Fibroblast of skin of left biceps (primary cell): ENCODE data around the gene MRPL12.

Source experiments
- DNase-seq, 2 experiments: peaks; one replicate each; pipeline ENCODE4 v3.0.0-alpha.2; 2013; ENCODE audit warnings: low read depth in 2 of 2

The MRPL12 gene

DNA sequence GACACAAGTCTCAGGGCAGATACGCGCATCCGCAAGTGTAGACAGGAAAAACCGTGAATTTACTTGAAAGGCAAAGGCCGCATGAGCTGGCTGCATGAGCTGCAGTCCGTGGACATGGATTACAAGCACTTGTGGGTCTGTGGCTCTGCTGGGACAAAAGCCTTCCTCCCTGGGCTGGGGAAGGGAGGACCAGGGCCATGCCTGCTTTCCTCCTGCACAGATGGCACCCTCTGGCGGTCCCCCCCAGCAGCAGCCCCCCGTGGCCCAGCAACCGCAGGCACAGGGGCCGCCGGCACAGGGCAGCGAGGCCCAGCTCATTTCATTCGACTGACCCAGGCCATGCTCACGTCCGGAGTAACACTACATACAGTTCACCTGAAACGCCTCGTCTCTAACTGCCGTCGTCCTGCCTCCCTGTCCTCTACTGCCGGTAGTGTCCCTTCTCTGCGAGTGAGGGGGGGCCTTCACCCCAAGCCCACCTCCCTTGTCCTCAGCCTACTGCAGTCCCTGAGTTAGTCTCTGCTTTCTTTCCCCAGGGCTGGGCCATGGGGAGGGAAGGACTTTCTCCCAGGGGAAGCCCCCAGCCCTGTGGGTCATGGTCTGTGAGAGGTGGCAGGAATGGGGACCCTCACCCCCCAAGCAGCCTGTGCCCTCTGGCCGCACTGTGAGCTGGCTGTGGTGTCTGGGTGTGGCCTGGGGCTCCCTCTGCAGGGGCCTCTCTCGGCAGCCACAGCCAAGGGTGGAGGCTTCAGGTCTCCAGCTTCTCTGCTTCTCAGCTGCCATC, 1.7 kb upstream of the MRPL12 start:
- no peak for DNase-seq

DNA sequence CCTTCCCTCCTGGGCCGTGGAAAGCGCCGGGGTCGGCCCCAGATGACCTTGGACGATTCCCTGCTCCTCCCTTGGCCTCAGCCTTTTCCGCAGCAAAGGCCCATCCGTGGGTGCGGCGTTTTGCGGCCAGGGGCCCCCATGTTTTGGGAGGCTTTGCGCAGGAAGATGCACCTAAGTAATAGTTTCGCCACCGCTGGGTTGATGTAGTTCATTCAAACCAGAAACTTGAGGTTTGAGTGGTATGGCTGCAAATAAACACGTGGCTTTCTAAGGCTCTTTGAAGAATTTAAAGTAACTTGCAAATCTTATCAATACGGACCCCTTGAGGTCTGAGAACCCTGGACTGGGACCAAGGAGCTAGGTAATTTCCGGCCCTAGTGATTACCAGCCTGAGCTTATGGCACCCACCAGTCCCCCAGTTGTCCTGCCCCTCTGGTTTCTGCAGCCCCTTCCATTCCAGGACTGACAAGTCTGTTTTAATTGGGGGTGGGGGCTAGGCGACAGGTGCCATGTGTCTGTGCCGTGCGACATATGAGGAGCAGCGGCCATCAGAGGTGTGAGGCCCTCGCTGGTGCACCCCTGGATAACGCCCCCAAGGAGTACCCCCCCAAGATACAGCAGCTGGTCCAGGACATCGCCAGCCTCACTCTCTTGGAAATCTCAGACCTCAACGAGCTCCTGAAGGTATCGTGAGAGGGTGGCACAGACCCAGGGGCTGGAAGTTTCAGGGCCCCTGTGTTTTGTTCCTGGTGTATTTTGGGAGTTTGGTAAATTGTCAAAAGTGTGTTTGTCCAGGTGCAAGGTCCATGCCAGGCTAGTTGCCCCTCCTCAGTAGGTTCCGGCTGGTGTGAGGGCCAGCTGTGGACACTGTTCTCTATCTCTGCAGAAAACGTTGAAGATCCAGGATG, 834 bp downstream of the MRPL12 start:
- DNase-seq, result no peak

DNA sequence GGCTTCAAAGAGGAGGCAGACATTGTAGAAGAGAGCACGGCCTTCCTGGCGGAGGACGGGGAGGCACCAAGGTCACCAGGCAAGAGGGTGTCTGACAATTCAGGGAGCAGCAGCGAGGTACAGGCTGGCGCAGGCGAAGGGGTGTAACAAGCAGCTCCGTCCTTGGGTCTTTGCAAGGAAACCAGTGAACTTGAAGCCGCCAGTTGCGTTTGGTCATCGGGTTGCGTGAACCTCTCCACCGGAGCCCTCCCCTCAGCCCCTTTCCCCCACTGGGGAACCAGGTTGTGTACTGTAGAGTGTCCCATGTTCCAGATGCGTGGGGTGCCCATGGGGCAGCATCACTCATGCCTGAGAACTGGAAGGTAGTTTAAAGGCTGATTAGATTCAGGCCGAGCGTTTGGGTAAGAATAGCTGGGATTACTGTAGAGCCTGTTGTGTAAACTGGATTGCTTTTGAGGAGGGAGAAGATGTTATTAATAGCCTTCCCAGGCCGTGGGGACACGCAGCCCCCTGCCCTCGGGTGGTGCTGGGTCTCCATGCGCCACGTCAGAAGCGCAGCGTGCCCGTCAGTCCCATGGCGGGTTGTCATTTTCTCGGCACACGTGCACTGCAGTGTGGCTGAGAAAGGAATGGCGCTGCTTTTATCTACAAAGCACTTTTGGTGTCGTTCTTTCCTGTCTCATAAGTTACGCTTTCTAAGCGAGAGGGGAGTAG, 2.5 kb downstream of the MRPL12 start:
- DNase-seq, result no peak

DNA sequence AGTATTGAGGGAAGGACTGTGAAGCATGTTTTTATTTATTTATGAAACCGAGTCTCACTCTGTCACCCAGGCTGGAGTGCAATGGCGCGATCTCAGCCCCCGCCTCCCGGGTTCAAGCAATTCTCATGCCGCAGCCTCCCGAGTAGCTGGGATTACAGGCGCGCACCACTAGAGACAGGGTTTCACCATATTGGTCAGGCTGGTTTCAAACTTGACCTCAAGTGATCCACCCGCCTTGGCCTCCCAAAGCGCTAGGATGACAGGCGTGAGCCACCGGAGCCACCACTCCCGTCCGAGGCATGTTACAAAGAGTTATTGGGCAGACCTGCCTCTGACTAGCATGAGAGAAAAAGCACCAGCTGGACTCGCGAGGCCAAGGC, 3.1 kb downstream of the MRPL12 start:
- no peak for DNase-seq

DNA sequence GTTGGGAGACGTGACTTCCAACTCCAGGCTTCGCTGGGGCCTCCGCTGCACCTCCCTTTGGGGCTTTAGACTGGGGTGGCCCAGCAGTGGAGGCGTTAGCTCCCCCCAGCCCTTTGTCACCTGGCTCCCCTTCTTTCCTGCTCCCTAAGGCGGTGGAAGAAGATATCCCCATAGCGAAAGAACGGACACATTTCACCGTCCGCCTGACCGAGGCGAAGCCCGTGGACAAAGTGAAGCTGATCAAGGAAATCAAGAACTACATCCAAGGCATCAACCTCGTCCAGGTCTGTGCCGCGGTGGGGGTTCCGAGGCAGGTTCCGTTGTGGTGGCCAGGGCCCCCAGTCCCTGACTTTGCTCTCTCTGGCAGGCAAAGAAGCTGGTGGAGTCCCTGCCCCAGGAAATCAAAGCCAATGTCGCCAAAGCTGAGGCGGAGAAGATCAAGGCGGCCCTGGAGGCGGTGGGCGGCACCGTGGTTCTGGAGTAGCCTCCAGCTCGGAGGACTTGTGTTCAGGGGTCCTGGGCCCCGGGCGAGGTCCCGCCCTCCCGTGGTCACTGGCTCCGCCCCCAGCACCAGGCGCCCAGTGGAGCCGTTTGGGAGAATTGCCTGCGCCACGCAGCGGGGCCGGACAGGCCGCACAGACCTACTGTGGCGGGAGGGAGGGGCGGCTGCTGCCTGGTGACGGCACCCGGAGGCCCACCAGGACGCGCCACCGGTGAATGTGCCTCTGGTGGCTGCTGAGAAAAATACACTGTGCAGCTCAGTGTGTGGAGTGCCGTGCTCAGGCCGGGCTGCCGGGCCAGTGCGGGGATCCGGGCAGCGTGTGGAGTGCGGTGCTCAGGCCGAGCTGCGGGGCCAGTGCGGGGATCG, 3.8 kb downstream of the MRPL12 start:
- DNase-seq, result no peak

DNA sequence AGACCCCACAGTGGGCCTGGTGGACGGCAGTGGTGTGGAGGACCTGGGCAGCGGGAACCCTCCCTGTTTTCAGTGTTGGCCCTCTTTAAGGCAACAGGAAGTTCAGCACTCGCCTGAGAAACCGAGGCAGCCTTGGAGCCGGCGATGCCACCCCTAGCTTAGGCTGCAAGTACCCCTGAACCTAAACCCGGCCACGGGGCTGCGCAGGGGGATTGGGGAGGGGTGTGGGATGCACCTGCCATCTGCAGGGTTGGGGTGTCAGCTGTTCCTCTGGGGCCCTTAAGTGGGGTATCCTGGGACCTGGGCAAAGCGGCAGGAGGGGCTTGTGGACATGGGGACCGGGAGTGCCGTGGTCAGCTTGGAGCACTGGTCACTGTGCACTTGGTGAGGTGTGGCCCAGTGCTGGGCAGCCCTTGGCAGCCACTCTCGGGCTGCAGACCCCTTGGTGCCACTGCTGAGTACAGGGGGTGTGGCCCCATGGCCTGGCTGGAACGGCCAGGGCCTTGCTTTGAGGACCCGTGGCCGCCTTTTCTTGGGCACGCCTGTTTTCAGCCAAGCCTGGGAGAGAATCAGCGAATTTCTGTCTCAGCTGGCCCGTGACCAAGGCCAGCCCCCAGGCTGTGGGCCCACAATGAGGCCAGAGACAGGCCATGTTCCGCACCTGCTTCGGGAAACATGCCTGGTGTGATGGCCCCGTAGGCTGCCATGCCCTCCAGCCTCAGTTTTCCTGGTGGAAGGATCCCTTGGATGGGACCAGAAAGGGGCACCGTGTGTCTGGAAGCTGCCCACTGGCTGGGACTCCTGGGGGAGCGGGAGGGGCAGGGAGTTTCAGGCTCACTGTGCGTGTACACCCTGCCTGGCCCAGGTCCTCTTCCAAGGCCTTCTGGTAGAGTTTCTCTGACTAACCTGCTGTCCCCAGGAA, 4.8 kb downstream of the MRPL12 start:
- DNase-seq, result no peak

DNA sequence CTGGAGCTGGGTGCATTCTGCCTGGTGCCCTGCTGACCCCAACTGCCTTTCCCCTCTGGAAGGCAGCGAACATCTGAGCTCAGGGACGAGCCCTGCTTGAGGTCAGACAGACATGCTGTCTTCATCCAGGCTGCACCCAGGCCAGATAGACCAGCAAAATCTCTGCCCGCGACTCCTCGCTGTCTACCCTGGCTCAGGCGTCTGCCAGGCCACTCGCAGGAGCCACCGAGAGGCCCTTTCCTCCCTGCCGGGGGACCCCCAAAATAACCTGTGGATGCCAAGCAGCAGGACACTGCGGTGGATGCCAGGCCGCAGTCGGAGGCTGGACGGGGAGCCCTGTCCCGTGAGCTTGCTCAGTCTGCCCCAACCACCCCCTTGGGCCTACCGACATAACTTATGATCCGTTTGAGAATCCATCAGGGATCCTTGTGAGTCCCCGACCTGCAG, 5.6 kb downstream of the MRPL12 start:
- DNase-seq, result no peak

DNA sequence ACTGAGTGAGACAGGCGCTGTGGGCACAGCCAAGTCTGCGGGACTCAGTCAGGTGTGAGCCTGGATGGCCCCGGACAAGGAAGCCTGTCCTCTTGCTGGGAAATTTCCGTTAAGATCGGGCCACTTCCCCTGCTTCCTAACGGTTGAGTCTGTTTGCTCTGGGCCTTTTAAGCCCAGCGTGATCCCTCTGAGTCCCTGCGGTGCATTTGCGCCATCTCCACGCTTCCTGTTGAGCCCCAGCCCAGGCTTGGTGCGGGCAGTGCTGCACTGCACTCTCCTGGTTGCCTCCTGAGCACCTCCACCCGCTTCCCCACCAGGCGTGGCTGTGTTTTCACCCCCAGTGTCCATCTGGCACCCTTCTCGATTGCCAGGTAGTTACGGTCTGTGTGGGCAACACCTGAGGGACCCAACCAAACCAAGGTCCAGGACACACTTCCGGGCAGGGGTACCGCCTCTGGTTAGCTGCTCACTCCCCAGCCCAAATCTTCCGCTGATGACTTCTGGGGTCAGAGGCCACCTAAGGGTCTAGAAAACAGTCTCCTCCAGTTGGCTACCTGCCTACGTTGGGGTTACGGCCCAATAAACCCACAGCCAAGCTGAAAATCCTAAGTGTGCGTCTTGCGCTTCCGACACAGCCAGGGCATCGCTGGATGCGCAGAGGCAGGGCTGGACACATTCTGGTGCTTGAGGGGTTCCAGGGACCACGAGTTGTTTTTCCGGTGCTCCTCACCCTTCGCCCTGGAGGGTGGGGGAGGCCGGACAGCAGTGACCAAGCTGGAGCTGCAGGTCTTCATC, 7.5 kb downstream of the MRPL12 start:
- no peak for DNase-seq

DNA sequence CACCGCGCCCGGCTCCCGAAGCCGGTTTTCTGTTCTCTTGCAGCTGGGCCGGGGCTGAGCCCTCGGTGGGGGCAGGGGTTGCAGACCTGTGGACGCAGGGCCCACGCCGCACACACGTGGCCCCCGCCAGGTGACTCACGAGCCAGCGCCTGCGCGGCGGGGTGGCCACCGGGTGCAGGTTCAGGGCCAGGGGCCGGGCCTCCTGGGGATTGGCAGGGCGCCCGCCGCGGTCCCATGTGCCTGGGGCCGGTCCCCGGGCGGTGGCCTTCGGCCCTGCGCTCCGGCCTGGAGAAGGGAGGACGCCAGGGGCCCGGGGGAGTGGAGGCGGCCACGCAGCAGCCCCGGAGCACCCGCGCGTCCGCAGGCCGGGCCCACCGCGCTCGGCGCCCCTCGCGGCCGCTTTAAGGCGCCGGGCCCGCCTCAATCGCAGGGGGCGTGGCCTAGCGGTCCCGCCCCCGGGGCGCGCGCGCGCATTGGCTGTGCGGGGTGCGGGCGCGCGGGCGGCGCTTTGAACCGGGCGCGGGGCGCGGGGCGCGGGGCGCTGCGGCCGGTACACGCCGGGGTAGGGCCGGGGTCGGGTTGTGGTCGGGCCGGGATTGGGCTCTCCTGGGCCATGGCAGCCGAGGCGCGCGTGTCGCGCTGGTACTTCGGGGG, 8.8 kb downstream of the MRPL12 start, which contains the start of gene SLC25A10:
Gene SLC25A10 (plus strand): TSS at position 471 of the 654 bp plus-strand sequence. CDS start 143 bp downstream, at position 614.
- DNase-seq, result peak in 1 of 2 experiments; percentile 33

DNA sequence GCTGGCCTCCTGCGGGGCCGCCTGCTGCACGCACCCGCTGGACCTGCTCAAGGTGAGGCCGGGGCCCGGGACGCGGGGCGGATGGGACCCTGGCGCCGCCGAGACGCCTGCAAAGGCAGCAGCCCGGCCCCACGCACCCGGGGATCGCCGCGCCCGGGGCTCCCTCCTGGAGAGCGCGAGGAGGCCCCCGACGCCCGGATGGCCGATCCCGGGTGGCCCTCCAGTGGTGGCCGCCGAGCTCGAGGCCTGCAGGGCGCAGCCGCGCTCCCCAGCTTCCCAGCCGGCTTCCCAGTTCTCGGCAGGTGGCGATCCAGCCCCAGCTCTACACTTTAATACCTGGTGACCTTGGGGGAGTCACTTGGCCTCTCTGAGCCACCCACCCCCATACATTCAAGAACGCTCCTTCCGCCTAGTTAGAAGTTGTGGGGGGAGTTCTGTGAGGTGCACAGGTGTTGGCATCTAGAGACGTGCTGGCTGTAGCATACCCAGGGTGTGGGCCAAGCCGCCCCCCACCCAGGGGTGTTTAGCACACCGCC, 9.4 kb downstream of the MRPL12 start:
- DNase-seq, result no peak

DNA sequence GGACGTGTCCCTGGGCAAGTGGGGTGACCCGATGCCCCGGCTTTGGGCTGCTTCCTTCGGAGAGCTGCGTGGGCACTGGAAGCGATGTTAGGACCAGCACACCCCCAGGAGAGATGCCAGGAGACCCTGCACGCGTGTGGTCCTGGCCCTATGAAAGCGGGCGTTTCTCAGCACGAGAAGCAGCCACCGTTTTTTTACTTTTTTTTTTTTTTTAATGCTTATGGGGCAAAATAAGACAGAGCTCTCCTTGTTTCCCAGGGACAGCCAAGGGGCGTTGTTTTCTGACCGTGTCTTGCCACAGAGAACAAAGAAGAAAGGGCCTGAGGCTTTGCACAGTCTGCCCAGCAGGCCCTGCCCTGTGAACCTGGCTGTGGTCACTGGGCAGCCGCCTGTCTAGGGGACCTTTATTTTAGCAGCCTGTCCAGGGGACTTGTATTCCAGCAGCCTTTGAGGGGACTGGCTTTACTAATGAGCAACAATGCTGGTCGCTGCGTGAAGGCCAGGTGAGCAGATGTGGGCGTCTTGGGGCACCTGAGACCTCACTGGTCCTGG, 9.9 kb downstream of the MRPL12 start:
- DNase-seq, result no peak

DNA sequence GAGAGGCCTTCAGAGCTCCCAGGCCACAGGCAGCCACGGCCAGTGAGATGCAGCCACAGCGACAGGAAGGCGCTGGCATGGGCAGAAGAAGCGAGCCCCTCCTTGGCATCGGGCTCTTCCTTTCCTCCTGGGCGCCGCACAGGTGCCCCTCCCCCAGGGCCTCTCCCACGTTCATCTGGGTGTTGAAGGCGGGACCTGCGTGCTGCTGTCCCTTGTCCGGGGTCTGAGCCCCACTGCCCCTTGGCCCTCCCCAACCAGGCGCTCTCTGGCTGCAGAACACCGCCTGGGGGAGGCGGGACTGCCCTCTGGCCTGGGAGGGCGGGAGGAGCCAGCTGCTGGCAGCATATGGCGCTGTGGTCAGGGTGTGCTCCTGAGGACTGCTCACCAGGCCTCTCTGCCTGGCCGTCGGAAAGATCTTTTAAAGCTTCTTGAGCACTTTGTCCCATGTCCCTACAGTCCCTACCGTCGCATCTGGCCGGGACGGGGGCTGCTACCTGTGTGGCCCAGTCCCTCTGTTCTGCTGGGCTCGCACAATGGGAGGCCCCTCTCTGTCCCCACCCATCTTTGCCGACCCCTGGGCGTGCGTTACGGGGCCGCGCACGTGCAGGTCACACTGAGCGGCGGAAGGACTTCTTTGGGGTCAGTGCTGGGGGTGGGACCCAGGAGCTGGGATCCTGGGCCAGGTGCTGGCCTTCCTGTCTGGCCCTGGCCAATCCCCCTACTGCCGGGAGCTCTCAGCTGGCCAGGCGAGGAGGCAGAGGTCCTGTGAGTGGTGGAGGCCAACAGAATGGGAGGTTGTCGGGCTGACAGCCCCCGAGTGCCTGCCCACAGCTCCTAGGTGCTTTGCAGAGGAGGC, 10.6 kb downstream of the MRPL12 start:
- DNase-seq, result no peak

DNA sequence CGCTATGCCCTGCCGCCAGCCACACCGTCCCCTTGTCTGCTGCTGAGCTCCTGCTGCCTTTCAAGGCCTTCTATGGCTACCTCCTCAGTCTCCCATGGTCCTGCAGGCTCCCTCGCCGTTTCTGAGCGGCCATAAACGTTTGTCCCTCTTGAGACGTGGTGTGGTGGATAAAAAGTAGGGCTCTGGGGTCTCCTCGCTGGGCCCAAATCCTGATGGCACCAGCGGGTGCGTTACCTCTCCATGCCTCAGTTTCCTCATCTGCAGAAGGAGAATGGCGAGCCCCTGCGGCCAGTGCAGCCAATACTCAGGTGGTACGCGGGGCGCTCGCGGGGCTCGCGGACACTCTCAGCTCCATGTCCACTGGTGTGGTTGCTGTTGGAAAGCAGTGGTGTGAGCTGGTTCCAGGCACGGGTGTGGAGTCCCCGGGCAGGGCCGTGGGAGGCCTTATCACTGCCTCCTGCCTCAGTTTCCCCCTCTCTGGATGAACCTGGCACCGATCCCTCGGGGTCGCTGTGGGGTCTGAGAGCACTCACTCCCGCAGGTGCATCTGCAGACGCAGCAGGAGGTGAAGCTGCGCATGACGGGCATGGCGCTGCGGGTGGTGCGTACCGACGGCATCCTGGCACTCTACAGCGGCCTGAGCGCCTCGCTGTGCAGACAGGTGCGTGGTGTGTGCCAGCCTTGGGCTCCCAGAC, 11.4 kb downstream of the MRPL12 start:
- no peak for DNase-seq

DNA sequence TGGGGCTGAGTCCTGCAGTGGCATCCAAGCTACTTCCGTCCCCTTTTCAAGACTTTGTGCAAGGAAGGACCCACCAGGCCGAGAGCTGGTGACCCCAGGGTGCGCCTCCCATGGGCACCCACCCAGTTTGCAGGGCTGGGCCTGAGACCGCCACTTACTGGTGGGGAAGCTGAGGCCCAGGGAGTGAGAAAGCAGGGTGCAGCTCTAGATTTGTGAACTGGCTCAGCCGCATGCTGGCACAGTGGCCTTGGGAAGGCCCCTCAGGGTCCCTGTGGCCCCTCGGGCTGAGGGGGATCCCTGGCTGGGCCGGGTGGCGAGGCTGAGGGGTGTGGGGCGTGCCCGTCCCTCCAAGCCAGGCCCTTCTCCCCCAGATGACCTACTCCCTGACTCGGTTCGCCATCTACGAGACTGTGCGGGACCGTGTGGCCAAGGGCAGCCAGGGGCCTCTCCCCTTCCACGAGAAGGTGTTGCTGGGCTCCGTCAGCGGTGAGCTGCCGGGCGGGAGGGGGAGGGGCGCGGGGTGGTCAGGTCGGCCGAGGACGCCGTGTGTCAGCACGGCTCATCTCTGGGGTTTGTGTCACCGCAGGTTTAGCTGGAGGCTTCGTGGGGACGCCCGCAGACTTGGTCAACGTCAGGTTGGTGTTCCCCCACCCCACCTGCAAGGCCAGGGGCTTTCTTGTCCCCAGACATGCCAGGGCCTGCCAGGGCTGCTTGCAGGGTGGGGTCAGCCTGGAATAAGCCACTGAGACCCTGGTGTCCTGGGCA, 12.1 kb downstream of the MRPL12 start:
- DNase-seq, result no peak

DNA sequence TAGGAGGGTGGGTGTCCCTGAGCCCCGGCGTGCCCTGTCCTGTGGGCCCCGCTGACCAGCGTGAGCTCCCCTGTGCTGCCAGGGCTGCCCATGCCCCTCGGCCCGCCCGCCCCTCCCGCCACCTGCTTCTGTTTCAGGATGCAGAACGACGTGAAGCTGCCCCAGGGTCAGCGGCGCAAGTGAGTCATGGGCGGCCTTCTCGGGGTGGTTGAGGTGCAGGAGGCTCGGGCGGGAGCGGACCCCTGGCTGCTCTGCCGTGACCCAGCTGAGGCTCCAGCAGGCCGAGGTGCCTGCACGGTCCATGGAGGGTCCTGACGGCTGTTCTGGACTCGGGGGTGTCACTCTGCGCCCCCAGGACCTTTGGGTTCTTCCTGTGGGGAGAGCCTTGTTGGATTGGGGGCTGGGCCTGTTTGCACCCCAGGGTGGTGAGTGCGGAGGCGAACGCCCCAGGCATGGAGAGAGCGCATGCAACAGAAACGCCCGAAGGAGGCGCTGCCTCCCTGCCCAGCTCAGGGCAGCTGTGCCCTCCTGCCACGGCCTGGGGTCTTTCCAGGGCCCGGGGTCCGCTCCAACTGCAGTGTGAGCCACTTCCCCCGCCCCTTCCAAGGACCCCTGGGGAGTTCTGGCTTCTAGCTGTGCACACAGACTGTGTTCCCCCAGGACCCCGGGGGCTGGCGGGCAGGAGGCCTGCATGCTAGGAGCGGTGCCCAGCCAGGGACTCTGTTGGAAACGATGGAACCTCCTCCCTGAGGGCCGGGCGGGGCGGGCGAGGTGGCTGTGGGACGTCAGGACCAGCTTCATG, 12.9 kb downstream of the MRPL12 start:
- DNase-seq, result no peak
